NCI-H1092 treated with DMSO at 0.1 percent for 48 hours (cell line): ENCODE results near the gene CYTH1.

Experiments used
- DNase-seq: peaks from one replicate; lab custom pipeline; 2025; lab: John Stamatoyannopoulos, UW

Gene CYTH1, protein sequence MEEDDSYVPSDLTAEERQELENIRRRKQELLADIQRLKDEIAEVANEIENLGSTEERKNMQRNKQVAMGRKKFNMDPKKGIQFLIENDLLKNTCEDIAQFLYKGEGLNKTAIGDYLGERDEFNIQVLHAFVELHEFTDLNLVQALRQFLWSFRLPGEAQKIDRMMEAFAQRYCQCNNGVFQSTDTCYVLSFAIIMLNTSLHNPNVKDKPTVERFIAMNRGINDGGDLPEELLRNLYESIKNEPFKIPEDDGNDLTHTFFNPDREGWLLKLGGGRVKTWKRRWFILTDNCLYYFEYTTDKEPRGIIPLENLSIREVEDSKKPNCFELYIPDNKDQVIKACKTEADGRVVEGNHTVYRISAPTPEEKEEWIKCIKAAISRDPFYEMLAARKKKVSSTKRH

GRCh38 chr17:78781893-78782304, at the start of gene CYTH1:
TSS of gene CYTH1 (minus strand) at chr17:78782273. CDS start at chr17:78782223, 50 bp downstream.
- no peak for DNase-seq

- no peak for DNase-seq
Observed at GRCh38 chr17:78829477-78829876, 47.4 kb upstream of the CYTH1 start.

GRCh38 chr17:78828470-78829185, 46.6 kb upstream of the CYTH1 start:
- DNase-seq = no peak

DNA sequence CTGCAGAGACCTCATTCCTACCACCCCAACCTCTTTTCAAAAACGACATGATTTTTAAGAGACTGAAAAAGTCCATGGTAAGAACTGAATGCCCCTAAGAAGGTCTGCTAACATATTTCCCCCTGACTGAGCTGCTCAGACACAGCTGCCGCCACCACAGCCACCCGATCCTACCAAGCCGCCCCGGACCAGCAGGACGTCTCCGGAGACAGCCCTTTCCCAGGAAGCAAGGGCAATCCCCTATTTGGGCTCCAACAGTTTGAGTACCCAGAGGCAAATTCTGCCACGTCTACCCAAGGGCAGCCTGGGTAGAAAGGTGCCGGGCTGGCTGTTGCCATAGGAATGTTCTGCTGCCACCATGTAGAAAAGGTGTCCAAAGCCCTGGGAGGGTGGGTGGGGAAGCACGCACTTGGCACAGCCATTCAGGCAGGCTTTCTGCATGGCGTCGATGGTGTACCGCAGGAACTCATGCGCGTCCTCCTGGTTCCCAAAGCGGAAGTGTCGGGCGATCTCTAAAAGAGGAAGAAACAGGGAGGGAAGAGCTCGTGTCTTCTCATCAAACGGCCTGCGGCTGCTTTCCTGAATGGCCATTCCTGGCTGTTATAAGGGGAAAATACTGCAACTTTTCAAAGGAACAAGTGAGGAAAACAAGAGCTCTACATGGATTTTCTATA, 44.9 kb upstream of the CYTH1 start:
- no peak for DNase-seq

DNA sequence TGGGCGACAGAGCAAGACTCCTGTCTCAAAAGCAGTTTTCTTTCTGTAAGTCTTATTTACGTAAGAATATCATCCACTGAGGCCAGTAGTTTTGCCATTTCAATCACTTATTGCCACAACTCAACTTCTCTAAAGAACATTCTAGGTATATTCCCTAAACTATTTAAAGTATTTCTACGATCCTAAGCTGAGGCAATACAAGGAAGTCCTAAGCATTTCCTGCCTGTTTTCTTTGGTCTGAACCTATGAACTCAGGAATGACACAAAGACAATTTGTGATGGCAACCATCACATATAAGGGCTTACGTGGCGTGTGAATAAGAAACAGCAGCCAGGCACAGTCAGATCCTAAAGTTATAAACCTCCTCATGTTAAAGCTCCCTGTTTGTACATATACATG, 44.3 kb upstream of the CYTH1 start:
- no peak for DNase-seq

DNA sequence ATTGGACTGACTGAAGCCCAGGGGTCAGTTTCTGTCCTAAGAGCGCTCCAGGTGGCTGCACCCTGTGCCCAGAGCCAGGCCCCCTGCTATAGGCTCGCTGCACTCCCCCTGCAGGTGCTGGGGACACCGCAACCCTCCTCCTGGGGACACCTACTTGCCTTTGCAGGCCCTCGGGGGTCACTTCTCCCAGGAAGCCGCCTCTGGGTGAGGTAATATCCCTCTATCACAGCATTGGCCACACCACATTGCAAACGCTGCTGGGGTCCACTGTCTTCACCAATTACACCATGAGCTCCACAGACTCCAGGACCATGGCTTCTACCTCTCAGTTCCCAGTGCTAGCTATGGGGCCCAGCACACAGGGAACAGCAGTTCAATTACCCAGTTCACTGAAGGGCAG, 43.6 kb upstream of the CYTH1 start:
- DNase-seq = no peak

GRCh38 chr17:78824240-78824639, 42.2 kb upstream of the CYTH1 start:
- no peak for DNase-seq

DNA sequence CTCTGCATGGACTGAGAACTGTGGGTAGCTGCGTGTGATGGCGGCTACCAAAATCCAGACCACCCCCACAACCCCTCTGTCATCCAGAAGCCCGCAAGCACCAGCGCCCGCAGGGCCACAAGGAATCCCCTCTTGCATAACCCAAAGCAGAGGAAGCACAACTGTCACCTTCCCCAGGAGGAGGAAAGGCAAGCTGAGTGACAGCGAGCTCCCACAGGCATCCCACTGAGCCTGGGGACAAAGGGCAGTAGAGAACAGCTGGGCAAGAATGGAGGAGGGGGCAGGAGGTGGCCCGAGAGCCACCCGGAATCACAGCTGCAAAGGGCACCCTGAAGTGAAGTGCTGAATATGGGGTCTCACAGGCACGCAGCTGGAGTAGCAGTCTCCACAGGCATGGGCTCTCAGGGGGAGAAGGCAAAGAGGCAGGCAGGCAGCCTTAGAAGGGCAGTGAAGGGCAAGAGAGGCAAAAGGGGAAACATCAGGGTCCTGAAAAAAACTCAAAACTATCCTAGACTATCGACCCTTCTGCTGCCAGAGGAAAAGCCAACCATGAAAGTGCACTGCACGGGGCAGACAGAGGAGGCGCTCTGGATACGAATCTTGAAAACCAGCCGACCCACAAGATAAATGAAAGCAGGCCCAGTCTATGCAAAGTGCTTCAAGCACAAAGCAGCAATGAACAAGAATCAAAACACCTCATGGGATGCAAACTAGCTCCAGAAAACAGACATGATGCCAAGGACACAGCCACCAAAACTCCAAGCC, 41.4 kb upstream of the CYTH1 start:
- no peak for DNase-seq

- no peak for DNase-seq
Observed at GRCh38 chr17:78822552-78822951, 40.5 kb upstream of the CYTH1 start.

DNA sequence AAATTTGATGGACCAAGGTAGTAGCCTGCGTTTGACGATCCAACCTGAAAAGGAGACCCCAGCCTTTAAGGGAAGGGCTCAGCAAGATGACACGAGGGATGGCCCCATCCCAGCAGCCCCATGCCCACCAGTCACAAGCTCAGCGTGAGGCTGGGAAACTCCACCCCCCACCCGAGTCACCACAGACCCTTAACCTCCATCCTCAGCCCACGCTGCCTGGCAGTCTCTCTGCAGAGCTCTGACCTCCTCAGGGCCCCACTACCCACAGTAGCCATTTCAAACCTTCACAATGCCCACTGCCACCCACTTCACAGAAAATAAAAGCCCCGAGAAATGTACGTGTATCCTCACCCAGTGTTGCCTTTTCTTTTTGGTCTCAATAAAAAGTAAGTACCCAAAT, 39.9 kb upstream of the CYTH1 start:
- DNase-seq = no peak

GRCh38 chr17:78820841-78821240, 38.8 kb upstream of the CYTH1 start:
- DNase-seq = no peak

GRCh38 chr17:78819806-78820792, 38.0 kb upstream of the CYTH1 start:
- DNase-seq = no peak

GRCh38 chr17:78819402-78819801, 37.3 kb upstream of the CYTH1 start:
- no peak for DNase-seq

- DNase-seq = no peak
Observed at GRCh38 chr17:78818932-78819331, 36.9 kb upstream of the CYTH1 start.

GRCh38 chr17:78818152-78818846, 36.2 kb upstream of the CYTH1 start:
- DNase-seq = no peak

DNA sequence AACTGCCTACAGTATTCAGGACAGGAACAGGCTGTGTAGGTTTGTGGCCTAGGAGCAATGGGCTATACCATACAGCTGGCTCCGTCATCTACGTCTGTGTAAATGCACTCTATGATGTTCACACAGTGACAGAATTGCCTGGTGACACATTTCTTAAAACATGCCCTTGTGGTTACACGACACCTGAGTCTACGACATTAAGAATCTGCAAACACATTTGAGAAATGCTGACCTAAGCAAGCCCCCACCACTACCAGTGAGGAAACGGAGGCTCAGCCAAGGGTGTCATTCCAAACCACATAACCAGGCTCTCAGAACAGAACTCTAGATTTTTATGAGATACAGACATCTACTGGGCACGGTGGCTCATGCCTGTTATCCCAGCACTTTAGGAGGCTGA, 35.0 kb upstream of the CYTH1 start:
- DNase-seq = no peak

DNA sequence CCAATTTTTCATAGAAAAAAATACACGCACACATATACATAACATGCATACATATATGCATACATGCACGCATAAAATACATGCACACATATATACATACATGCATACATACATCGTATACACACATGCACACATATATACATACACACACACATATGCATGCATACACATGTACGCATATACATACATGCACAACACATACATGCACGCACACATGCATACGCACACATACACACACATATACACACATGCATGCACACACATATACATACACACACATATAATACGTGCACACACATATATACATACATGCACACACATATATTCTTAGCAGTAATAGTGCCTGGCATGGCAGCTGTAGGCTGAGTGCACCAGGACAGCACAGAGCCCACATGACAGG, 33.6 kb upstream of the CYTH1 start:
- DNase-seq = no peak

GRCh38 chr17:78812855-78813254, 30.8 kb upstream of the CYTH1 start:
- DNase-seq = no peak

DNA sequence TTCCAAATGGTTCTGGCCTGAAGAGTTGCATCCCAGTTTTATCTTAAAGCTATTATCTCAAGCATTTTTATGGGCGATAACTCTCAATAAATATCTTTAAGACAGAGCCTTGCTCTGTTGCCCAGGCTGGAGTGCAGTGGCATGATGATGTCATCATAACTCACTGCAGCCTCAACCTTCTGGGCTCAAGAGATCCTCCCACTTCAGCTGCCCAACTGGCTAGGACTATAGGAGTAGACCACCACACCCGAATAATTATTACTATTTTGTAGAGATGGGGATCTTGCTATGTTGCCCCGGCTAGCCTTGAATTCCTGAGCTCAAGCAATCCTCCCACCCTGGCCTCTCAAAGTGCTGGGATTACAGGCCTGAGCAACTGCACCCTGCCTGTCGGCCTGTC, 26.1 kb upstream of the CYTH1 start:
- no peak for DNase-seq

GRCh38 chr17:78806451-78806850, 24.4 kb upstream of the CYTH1 start:
- DNase-seq = no peak
